WERI-Rb-1 (cell line): ENCODE results near the gene TYSND1.

Source experiments
- DNase-seq: peaks from one replicate; pipeline ENCODE4 v3.0.0-alpha.2; 2020
- H3K27ac ChIP-seq: fragments of 250-450 bp; sonication (Bioruptor Pico); 2 replicates; pipeline ENCODE4 v1.5.1; 2020; ENCODE audit warnings: mild to moderate bottlenecking, moderate library complexity
- H3K27me3 ChIP-seq: fragments of 250-450 bp; sonication (Bioruptor Pico); 2 replicates; pipeline ENCODE4 v1.5.1; 2021; ENCODE audit warnings: mild to moderate bottlenecking, low read depth, moderate library complexity; ENCODE audit not compliant: insufficient read depth, severe bottlenecking
- H3K36me3 ChIP-seq: fragments of 250-450 bp; sonication (Bioruptor Pico); 2 replicates; pipeline ENCODE4 v1.5.1; 2020; ENCODE audit warnings: mild to moderate bottlenecking, moderate library complexity
- H3K4me3 ChIP-seq: 2 replicates; pipeline ENCODE4 v1.5.1; 2011; ENCODE audit warnings: low read depth, mild to moderate bottlenecking, control low read depth, low read length
- H3K9me3 ChIP-seq: fragments of 250-450 bp; sonication (Bioruptor Pico); 2 replicates; pipeline ENCODE4 v1.5.1; 2021; ENCODE audit warnings: mild to moderate bottlenecking, moderate library complexity; ENCODE audit not compliant: severe bottlenecking
- CTCF ChIP-seq: IDR thresholded peaks from 2 replicates; pipeline ENCODE4 v1.5.1; 2011; ENCODE audit warnings: low read depth, mild to moderate bottlenecking, control low read depth, inconsistent platforms, low read length

The TYSND1 gene

GRCh38 chr10:70122742-70123141 is 23.8 kb downstream of the TYSND1 start:
- peaks cover 10% of the 10 kb centered on the region; the same call in 1 of the 2 replicates for H3K36me3 ChIP-seq

GRCh38 chr10:70121281-70121949 is 25.1 kb downstream of the TYSND1 start:
- H3K4me3 ChIP-seq = no peak overlapping the region
- H3K27ac ChIP-seq = no peak overlapping the region
- TF ChIP-seq CTCF = no peak
- no peaks in the 10 kb centered on the region for H3K27me3 ChIP-seq
- H3K9me3 ChIP-seq = no peaks in the 10 kb centered on the region
- H3K36me3 ChIP-seq = peaks cover 13% of the 10 kb centered on the region; the same call in 1 of the 2 replicates
- DNase-seq = no peak

More at GRCh38 chr10:70122742-70123141, 23.8 kb downstream of the TYSND1 start:
- no peaks in the 10 kb centered on the region for H3K27me3 ChIP-seq
- no peak for DNase-seq
- H3K4me3 ChIP-seq = no peak overlapping the region
- no peaks in the 10 kb centered on the region for H3K9me3 ChIP-seq
- TF ChIP-seq CTCF = no peak
- H3K27ac ChIP-seq = no peak overlapping the region

DNA sequence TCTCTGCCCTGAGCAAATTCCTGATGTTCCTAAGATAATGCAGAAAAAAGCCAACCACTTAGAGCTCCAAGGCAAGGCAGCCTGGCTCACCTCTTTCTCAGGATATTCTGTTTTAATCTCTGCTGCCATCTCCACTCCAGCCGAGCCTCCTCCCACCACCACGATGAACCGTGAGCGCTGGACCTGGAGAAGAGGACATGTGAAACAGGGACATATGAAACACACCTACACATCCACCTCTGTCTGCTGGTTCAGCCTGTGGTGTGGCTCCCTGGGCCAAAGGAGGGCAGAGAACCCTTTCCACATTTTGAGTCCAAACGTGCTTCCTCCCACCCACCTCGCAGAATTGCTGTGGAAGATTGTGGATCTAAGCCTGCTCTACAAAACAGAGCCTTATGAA is 26.1 kb downstream of the TYSND1 start:
- Histone ChIP-seq H3K27ac (no peak overlapping the region), H3K27me3 (no peaks in the 10 kb centered on the region), H3K4me3 (no peak overlapping the region), H3K36me3 (peaks cover 13% of the 10 kb centered on the region; the same call in 1 of the 2 replicates), H3K9me3 (no peaks in the 10 kb centered on the region)
- DNase-seq = no peak
- TF ChIP-seq CTCF = no peak

DNA sequence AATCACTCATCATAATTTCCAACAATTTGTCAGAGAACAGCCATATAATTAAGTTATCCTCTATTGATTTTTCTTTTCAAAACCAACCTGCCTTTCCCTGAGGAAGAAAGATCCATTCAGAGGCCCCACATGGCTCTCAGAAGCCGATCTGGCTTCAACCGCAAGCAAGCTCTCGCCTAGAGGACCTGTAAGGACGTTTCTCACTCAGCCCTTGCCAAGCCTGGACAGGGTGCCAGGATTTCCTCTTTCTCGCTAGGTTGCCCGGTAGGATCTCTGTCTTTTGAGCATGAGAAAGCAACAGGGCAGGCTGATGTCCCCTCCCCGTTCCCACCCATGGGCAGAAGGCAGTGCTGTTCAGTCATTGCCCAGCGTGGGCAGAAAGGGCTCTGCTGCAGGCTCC is 26.9 kb downstream of the TYSND1 start:
- Histone ChIP-seq H3K4me3 (no peak overlapping the region), H3K27me3 (no peaks in the 10 kb centered on the region), H3K27ac (no peak overlapping the region), H3K36me3 (peaks cover 19% of the 10 kb centered on the region), H3K9me3 (no peaks in the 10 kb centered on the region)
- no peak for TF ChIP-seq CTCF
- DNase-seq = no peak

DNA sequence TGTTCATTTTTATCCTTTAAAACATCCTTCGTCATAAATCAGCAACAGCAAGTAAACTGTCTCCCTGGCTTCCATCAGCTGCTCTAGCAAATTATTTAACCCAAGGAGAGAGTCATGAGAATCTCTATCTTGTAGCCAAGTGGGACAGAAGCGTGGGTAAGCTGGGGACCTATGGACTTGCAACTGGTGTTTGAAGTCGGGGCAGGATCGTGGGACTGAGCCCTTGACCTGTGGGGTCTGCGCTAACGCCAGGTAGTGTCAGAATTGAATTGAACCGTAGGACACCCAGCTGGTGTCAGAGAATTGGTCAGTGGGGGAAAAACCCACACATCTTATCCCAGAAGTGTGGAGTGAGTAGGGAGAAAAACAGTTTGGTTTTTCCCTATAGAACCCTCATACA is 27.3 kb downstream of the TYSND1 start:
- H3K4me3 ChIP-seq = no peak overlapping the region
- no peaks in the 10 kb centered on the region for H3K9me3 ChIP-seq
- no peaks in the 10 kb centered on the region for H3K27me3 ChIP-seq
- peaks cover 23% of the 10 kb centered on the region for H3K36me3 ChIP-seq
- no peak for TF ChIP-seq CTCF
- H3K27ac ChIP-seq = no peak overlapping the region
- no peak for DNase-seq

- TF ChIP-seq CTCF = no peak
- Histone ChIP-seq H3K27ac (no peak overlapping the region), H3K4me3 (no peak overlapping the region), H3K9me3 (no peaks in the 10 kb centered on the region), H3K36me3 (peaks cover 33% of the 10 kb centered on the region), H3K27me3 (no peaks in the 10 kb centered on the region)
- no peak for DNase-seq
Observed at GRCh38 chr10:70118196-70118595, 28.3 kb downstream of the TYSND1 start.
